Neural cell (in vitro differentiated cells): ENCODE results near the gene ERBB2. TPM values are rescaled to one million over a fixed set of nuclear protein-coding genes. Genes with fewer than 3 reads are reported as not detected.

ENCODE experiments used
- H2AFZ ChIP-seq: fragments of 200-600, 300-800 bp; sonication (generic), shearing (Covaris generic); 2 replicates; pipeline ENCODE4 v1.6.0; 2014; ENCODE audit warnings: low read depth, mild to moderate bottlenecking, antibody characterized with exemption, low read length, moderate library complexity
- H3F3A ChIP-seq: fragments of 200-600 bp; shearing (Covaris generic); 2 replicates; pipeline ENCODE4 v1.6.1; 2016; ENCODE audit warnings: mild to moderate bottlenecking, moderate library complexity, mixed read lengths, antibody characterized with exemption, low read length; ENCODE audit not compliant: insufficient read depth, poor library complexity, severe bottlenecking
- H3K27ac ChIP-seq: fragments of 200-600, 300-800 bp; sonication (generic), shearing (Covaris generic); 2 replicates; pipeline ENCODE4 v1.5.1; 2014; ENCODE audit warnings: mild to moderate bottlenecking, low read length, moderate library complexity
- H3K27me3 ChIP-seq: fragments of 300-800, 200-600 bp; sonication (generic), shearing (Covaris generic); 2 replicates; pipeline ENCODE4 v1.6.0; 2014; ENCODE audit warnings: mild to moderate bottlenecking, low read depth, low read length, moderate library complexity; ENCODE audit not compliant: insufficient read depth
- H3K36me3 ChIP-seq: fragments of 300-800, 200-600 bp; sonication (generic), shearing (Covaris generic); 2 replicates; pipeline ENCODE4 v1.5.1; 2014; ENCODE audit warnings: mild to moderate bottlenecking, antibody characterized with exemption, low read length, moderate library complexity; ENCODE audit not compliant: insufficient read depth
- H3K4me2 ChIP-seq: fragments of 300-800, 200-600 bp; sonication (generic), shearing (Covaris generic); 2 replicates; pipeline ENCODE4 v1.6.0; 2014; ENCODE audit warnings: mild to moderate bottlenecking, low read length
- H3K4me3 ChIP-seq: fragments of 300-800, 200-600 bp; sonication (generic), shearing (Covaris generic); 2 replicates; pipeline ENCODE4 v1.5.1; 2014; ENCODE audit warnings: mild to moderate bottlenecking, low read length, moderate library complexity
- H3K79me2 ChIP-seq: fragments of 200-600 bp; shearing (Covaris generic); replicated peaks from 2 replicates; pipeline ENCODE4 v1.6.0; 2014; ENCODE audit warnings: mild to moderate bottlenecking, low read length, moderate library complexity; ENCODE audit not compliant: insufficient read depth
- H3K9ac ChIP-seq: fragments of 300-800, 200-600 bp; sonication (generic), shearing (Covaris generic); 2 replicates; pipeline ENCODE4 v1.6.1; 2016; ENCODE audit warnings: mild to moderate bottlenecking, low read length, mixed read lengths
- H3K9me2 ChIP-seq: fragments of 200-600 bp; shearing (Covaris generic); 2 replicates; pipeline ENCODE4 v1.6.1; 2016; ENCODE audit warnings: mild to moderate bottlenecking, low read length, mixed read lengths; ENCODE audit not compliant: insufficient read depth
- H3K9me3 ChIP-seq: fragments of 200-600, 300-800 bp; sonication (generic), shearing (Covaris generic); 2 replicates; pipeline ENCODE4 v1.6.1; 2016; ENCODE audit warnings: mild to moderate bottlenecking, mixed run types, low read length, moderate library complexity, mixed read lengths
- H4K20me1 ChIP-seq: fragments of 200-600 bp; shearing (Covaris generic); 2 replicates; pipeline ENCODE4 v1.6.1; 2016; ENCODE audit warnings: mild to moderate bottlenecking, mixed run types; ENCODE audit not compliant: insufficient read depth
- CTCF ChIP-seq: fragments of 450-650 bp; IDR thresholded peaks from 2 replicates; pipeline ENCODE4 v1.5.1; 2014; ENCODE audit warnings: antibody characterized with exemption, mild to moderate bottlenecking, moderate library complexity; ENCODE audit not compliant: poor library complexity, severe bottlenecking
- EP300 ChIP-seq: fragments of 450-650 bp; conservative IDR thresholded peaks from 2 replicates; pipeline ENCODE4 v1.6.1; 2014; ENCODE audit warnings: antibody characterized with exemption, mild to moderate bottlenecking, moderate library complexity; ENCODE audit not compliant: poor library complexity, severe bottlenecking
- EZH2 ChIP-seq: fragments of 200-600, 300-800 bp; shearing (Covaris generic), sonication (generic); IDR thresholded peaks from 2 replicates; pipeline ENCODE4 v1.6.1; 2014; ENCODE audit warnings: antibody characterized with exemption, low read length, borderline replicate concordance, mild to moderate bottlenecking; ENCODE audit not compliant: insufficient read depth, poor library complexity, severe bottlenecking
- MXI1 ChIP-seq: fragments of 450-650 bp; conservative IDR thresholded peaks from 2 replicates; pipeline ENCODE4 v1.6.1; 2014; ENCODE audit warnings: antibody characterized with exemption, mild to moderate bottlenecking; ENCODE audit not compliant: poor library complexity, severe bottlenecking
- POLR2AphosphoS5 ChIP-seq: IDR thresholded peaks from 2 replicates; pipeline ENCODE4 v1.6.1; 2012
- RAD21 ChIP-seq: fragments of 450-650 bp; conservative IDR thresholded peaks from 2 replicates; pipeline ENCODE4 v1.6.1; 2014; ENCODE audit warnings: antibody characterized with exemption, mild to moderate bottlenecking, moderate library complexity
- REST ChIP-seq: IDR thresholded peaks from 2 replicates; pipeline ENCODE4 v1.6.1; 2012; ENCODE audit warnings: borderline replicate concordance
- SMC3 ChIP-seq: fragments of 450-650 bp; conservative IDR thresholded peaks from 2 replicates; pipeline ENCODE4 v1.6.1; 2014; ENCODE audit warnings: antibody characterized with exemption, mild to moderate bottlenecking, moderate library complexity; ENCODE audit not compliant: poor library complexity
- TAF1 ChIP-seq: IDR thresholded peaks from 2 replicates; pipeline ENCODE4 v1.6.1; 2012; ENCODE audit warnings: low read depth
- polyA plus RNA-seq: library from polyadenylated mRNA; depleted of rRNA; stranded (reverse); fragments of >200 nt; gene quantifications from 2 replicates; pipeline ENCODE4 v1.2.3, GENCODE V29; 2014

The ERBB2 gene
- polyA plus RNA-seq, 1 donor from 2014 or later, result 16.0 TPM

- Histone ChIP-seq H3F3A (no peaks in the 10 kb centered on the region), H4K20me1 (no peaks in the 10 kb centered on the region), H3K79me2 (no peaks in the 10 kb centered on the region), H3K27me3 (no peaks in the 10 kb centered on the region), H3K9me2 (no peaks in the 10 kb centered on the region), H3K36me3 (no peaks in the 10 kb centered on the region), H3K4me2 (no peak overlapping the region), H3K9ac (no peak overlapping the region), H3K9me3 (no peaks in the 10 kb centered on the region), H2AFZ (no peak overlapping the region), H3K4me3 (no peak overlapping the region), H3K27ac (no peak overlapping the region)
- TF ChIP-seq MXI1 (no peak), POLR2AphosphoS5 (no peak), EP300 (no peak), RAD21 (no peak), CTCF (no peak), REST (no peak), EZH2 (no peak), TAF1 (no peak), SMC3 (no peak)
Observed at GRCh38 chr17:39776252-39776651, 76.4 kb downstream of the ERBB2 start.

GRCh38 chr17:39777534-39778365 is 77.9 kb downstream of the ERBB2 start:
- Histone ChIP-seq H4K20me1 (no peaks in the 10 kb centered on the region), H3K9ac (no peak overlapping the region), H3K4me2 (no peak overlapping the region), H3K27me3 (no peaks in the 10 kb centered on the region), H3K36me3 (no peaks in the 10 kb centered on the region), H2AFZ (no peak overlapping the region), H3K4me3 (no peak overlapping the region), H3K9me2 (no peaks in the 10 kb centered on the region), H3F3A (no peaks in the 10 kb centered on the region), H3K79me2 (no peaks in the 10 kb centered on the region), H3K9me3 (no peaks in the 10 kb centered on the region), H3K27ac (no peak overlapping the region)
- TF ChIP-seq MXI1, result no peak
- TF ChIP-seq EP300, result no peak
- TF ChIP-seq SMC3, result no peak
- no peak for TF ChIP-seq CTCF
- no peak for TF ChIP-seq TAF1
- TF ChIP-seq RAD21, result no peak
- TF ChIP-seq EZH2, result no peak
- no peak for TF ChIP-seq REST
- no peak for TF ChIP-seq POLR2AphosphoS5
